ENCODE data around the gene MIER2.
A peak's percentile ranks its signal among the peaks of the same experiment; 100 is the strongest.
"Not testable (repeated sequence)": the region's sequence is repeated elsewhere in the genome, so short reads cannot be mapped to it uniquely, and the experiment has no call there.

Gene MIER2

DNA sequence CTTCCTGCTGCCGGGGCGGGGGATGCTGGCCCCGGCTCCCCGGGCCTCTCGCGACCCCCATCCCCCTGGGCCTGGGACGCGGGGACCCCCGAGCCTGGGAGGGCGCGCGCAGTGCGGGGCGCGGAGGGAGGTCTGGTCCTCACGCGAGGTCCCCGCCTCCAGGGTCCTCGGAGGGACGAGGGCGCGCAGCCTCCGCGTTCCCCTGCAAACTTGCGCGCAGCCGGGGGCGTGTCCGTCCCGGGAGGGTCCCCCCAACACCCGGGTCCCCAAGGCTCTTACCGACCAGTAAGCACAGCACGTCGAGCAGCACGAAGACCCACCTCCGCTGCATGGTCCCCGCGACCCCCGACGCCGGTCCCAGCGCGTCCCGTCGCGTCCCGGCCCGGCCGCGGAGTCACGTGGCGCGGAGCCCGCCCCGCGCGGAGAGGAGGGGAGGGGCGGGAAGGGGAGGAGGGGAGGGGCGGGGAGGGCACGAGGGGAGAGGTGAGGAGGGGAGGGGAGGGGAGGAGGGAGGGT, 53.5 kb downstream of the MIER2 start, which contains the start of gene PLPP2:
Gene PLPP2, minus strand, starts transcription at position 398 of the 516 bp plus-strand sequence. Its CDS starts 67 bp downstream, at position 331.
- DNase-seq (ENCODE audit: low read depth in 2 of 3, low spot score in 1 of 3): no peak

- no peak for DNase-seq (ENCODE audit: low read depth in 2 of 3, low spot score in 1 of 3)
Observed at GRCh38 chr19:290372-291005, 54.1 kb downstream of the MIER2 start.

- peak in 1 of 3 donors; percentile 21 for DNase-seq (ENCODE audit: low read depth in 2 of 3, low spot score in 1 of 3)
Observed at GRCh38 chr19:289651-290371, 54.8 kb downstream of the MIER2 start.

DNA sequence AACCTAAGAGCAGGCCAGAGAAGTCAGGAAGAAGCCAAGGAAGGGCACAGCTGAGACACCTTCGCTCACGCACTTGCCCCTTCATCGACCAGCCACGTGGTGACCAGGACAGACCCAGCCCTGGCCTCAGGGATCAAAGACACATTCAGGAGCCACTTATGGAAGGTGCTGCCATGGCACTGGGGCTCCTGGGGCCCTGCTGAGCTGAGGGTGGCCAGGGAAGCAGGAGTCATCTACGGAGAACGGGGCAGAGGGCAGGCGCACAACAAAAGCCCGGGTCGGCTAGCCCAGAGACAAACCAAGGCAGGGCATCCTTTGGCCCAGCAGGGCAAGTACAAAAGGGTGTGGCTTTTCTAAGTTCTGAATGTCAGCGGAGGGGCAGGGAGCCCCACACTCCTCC, 55.7 kb downstream of the MIER2 start:
- DNase-seq (ENCODE audit: low read depth in 2 of 3, low spot score in 1 of 3): no peak

DNA sequence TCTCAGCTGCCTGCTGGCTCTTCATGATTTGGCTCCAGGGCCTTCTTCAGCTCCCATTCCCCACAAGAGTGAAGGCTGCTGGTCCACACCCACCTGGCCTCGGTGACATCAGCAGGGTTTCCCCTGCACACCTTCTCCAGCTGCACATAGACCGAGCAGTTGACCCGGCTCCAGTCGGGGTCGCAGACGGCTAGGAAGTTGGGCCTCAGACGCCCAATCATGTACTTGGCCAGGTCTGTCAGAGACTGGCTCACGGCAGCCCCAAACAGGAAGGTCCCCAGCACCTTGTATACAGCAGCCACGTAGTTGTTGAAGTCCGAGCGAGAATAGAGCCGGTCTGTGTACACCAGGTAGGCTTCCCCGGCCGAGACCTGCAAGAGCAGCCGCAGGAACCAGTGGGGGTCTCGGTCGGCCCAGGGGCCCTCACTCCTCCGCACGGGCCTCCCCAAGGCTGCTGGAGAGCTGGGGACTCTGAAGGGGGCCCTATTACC, 57.2 kb downstream of the MIER2 start:
- no peak for DNase-seq (ENCODE audit: low read depth in 2 of 3, low spot score in 1 of 3)

GRCh38 chr19:283395-283794, 61.2 kb downstream of the MIER2 start:
- DNase-seq (ENCODE audit: low read depth in 2 of 3, low spot score in 1 of 3): no peak

DNA sequence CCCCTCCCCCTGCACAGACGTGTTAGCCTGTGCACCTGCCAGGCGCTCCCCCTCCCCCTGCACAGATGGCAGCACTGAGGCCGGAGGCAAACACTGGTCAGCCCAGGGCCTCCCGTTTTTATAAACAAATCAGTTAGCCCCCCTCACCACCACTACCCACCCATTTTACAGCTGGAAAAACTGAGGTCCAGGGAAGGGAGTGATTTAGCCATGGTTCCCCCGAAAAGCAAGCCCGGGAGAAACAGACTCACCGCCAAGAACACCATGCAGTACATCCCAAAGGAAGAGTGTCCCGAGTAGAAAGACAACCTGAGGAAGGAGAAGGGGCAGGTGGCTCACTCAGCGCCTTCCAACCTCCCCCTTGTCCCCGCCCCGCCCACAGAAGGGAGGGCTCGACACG, 62.1 kb downstream of the MIER2 start:
- no peak for DNase-seq (ENCODE audit: low read depth in 2 of 3, low spot score in 1 of 3)

DNA sequence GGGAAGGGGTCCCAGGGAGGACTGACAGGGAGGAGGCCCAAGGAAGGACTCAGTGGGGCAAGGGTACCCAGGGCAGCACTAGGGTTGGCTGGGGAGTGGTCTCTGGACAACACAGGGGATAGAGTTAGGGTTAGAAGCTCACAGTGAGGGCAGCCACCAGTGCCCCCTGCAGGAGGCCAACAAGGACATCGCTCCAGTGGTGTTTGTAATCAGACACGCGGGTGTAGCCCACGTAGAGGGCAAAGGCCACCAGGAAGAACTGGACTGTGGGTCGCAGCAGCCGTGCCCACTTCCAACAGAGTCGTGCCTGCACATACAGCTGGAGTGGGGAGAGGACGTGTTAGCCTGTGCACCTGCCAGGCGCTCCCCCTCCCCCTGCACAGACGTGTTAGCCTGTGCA, 62.6 kb downstream of the MIER2 start:
- no peak for DNase-seq (ENCODE audit: low read depth in 2 of 3, low spot score in 1 of 3)

DNA sequence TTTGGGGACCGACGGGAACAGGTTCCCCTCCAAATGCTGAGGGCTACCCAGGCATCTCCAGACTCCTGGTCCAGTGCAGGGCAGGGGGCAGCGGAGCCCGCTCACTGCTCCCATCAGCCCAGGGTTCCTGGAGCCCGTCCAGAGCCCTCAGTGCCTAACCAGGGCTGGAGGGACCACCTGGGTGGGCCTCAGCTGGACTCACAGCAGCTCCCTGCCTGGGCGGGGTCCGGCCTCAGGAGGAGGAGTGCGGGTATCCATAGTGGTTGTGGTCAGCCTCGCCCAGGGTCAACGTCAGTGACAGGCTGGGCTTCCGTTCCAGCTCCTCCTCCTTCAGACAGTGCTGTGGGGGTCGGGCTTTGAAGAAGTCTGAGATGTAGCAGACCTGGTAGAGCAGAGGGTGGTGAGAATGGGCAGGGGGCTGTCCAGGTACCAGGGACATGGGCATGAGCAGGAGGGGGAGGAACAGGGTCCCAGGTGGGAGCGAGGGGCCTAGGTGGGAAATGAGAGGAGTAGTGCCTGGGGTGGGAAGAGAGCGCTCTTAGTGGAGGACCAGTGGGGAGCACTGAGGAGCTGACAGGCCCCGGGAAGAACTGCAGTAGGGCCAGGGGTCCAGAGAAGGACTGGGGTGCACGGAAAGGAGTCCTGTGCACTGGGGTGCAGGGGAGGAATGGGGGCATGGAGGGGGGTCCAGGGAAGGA, 63.3 kb downstream of the MIER2 start:
- no peak for DNase-seq (ENCODE audit: low read depth in 2 of 3, low spot score in 1 of 3)

GRCh38 chr19:280541-281009, 64.0 kb downstream of the MIER2 start:
- no peak for DNase-seq (ENCODE audit: low read depth in 2 of 3, low spot score in 1 of 3)

GRCh38 chr19:279656-280055, 64.9 kb downstream of the MIER2 start:
- no peak for DNase-seq (ENCODE audit: low read depth in 2 of 3, low spot score in 1 of 3)

- DNase-seq (ENCODE audit: low read depth in 2 of 3, low spot score in 1 of 3): no peak
Observed at GRCh38 chr19:279231-279630, 65.4 kb downstream of the MIER2 start.

GRCh38 chr19:277581-278165, 66.9 kb downstream of the MIER2 start:
- DNase-seq (ENCODE audit: low read depth in 2 of 3, low spot score in 1 of 3): no peak

- no peak for DNase-seq (ENCODE audit: low read depth in 2 of 3, low spot score in 1 of 3)
Observed at GRCh38 chr19:277131-277530, 67.5 kb downstream of the MIER2 start.

- DNase-seq (ENCODE audit: low read depth in 2 of 3, low spot score in 1 of 3): no peak
Observed at GRCh38 chr19:275958-276646, 68.5 kb downstream of the MIER2 start.

- DNase-seq (ENCODE audit: low read depth in 2 of 3, low spot score in 1 of 3): no peak
Observed at GRCh38 chr19:275000-275399, 69.6 kb downstream of the MIER2 start.

GRCh38 chr19:273393-273792, 71.2 kb downstream of the MIER2 start:
- DNase-seq (ENCODE audit: low read depth in 2 of 3, low spot score in 1 of 3): no peak

DNA sequence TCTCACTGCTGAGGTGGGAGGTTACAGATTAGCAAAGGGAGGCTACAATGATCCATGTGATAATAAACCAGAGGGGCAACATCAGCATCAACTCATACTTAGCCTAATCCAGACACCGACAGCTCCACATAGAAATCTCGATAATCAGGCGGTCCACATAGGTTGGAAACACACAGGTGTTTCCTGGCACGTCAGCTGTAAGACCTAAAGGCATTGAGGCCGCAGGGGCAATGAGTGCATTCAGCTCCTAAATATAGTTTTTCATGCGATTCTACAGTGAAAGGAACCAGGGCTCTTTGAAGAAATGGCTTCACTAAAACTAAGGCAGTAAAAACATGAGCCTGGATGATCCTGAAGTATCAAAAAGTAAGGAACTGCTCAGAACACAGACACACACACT, 72.7 kb downstream of the MIER2 start:
- no peak for DNase-seq (ENCODE audit: low read depth in 2 of 3, low spot score in 1 of 3)

- DNase-seq (ENCODE audit: low read depth in 2 of 3, low spot score in 1 of 3): not testable (repeated sequence)
Observed at GRCh38 chr19:270766-271318, 73.8 kb downstream of the MIER2 start.

- no peak for DNase-seq (ENCODE audit: low read depth in 2 of 3, low spot score in 1 of 3)
Observed at GRCh38 chr19:269241-269640, 75.4 kb downstream of the MIER2 start.

Measured in stimulated activated CD4-positive, alpha-beta T cell treated with anti-CD3 and anti-CD28 coated beads, Interleukin-12 subunit alpha, Interleukin-12 subunit beta, amount 100 ng/mL, for 48 hours (primary cell).